K562 (cell line): ENCODE results near the gene ZDHHC11. TPM values are rescaled to one million over a fixed set of nuclear protein-coding genes. Genes with fewer than 3 reads are reported as not detected.
"Not testable (repeated sequence)": the region's sequence is repeated elsewhere in the genome, so short reads cannot be mapped to it uniquely, and the experiment has no call there.

Experiments
- ATAC-seq: fragments of 200-7000 bp; cut with Tn5 transposase; 3 replicates; pipeline ENCODE4 v1.9.1; 2020; ENCODE audit warnings: moderate library complexity
- BruUV-seq: library from RNA; stranded (reverse); fragments of 400-500 nt; replicated peaks from 2 replicates; lab custom pipeline; 2021; lab: Mats Ljungman, UMichigan
- CTCF ChIA-PET: fragments of 300-600 bp; formaldehyde crosslinking; extraction: SDS; loops from one replicate; lab custom pipeline; 2021; ENCODE audit warnings: low intra/inter-chr PET ratio; lab: Yijun Ruan, JAX
- POLR2A ChIA-PET: fragments of 300-600, 350-650 bp; sonication (Branson Sonifier 250); formaldehyde crosslinking; extraction: SDS; loops from one replicate; lab custom pipeline; 2021; ENCODE audit warnings: antibody characterized with exemption, inconsistent platforms; lab: Yijun Ruan, JAX
- DNase-seq, 4 experiments: peaks; one replicate each; pipeline versions ENCODE4 v3.0.0 to v3.0.0-alpha.2; 2011 to 2018; ENCODE audit warnings: low spot score in 3 of 4, mixed read lengths in 3 of 4; ENCODE audit errors: extremely low read depth in 1 of 4
- FAIRE-seq: peaks from 2 replicates; lab custom pipeline; 2011; peaks lifted over from hg19 to GRCh38; lab: Jason Lieb, UNC
- H2AFZ ChIP-seq: 2 replicates; pipeline ENCODE4 v1.6.0; 2011; ENCODE audit warnings: low read depth, low read length, control low read depth, inconsistent platforms
- H3K27ac ChIP-seq: fragments of 200-600 bp; 3 replicates; pipeline ENCODE4 v1.8.0; 2011; ENCODE audit warnings: low read depth, mild to moderate bottlenecking, control low read depth, inconsistent platforms, low read length, moderate library complexity, mixed read lengths; ENCODE audit errors: extremely low read depth
- H3K27me3 ChIP-seq, 2 experiments: fragments of 300-600 bp in 1 of 2; 2 replicates in 1 of 2; 3 replicates in 1 of 2; pipeline versions ENCODE4 v1.6.0 to v1.8.0; 2011; ENCODE audit warnings: inconsistent platforms in 2 of 2, low read length in 2 of 2, mild to moderate bottlenecking in 1 of 2, mixed read lengths in 1 of 2, moderate library complexity in 1 of 2; ENCODE audit not compliant: control insufficient read depth in 2 of 2, insufficient read depth in 2 of 2
- H3K36me3 ChIP-seq: fragments of 300-600 bp; 3 replicates; pipeline ENCODE4 v1.8.0; 2011; ENCODE audit warnings: mild to moderate bottlenecking, low read length, inconsistent platforms; ENCODE audit not compliant: control insufficient read depth, insufficient read depth
- H3K4me1 ChIP-seq, 2 experiments: fragments of 200-600 bp in 1 of 2; replicated peaks in 1 of 2; 2 replicates in 1 of 2; 3 replicates in 1 of 2; pipeline versions ENCODE4 v1.5.1 to v1.8.0; 2011; ENCODE audit warnings: inconsistent platforms in 2 of 2, low read length in 2 of 2, mild to moderate bottlenecking in 1 of 2, mixed read lengths in 1 of 2, moderate library complexity in 1 of 2; ENCODE audit not compliant: control insufficient read depth in 2 of 2, insufficient read depth in 2 of 2
- H3K4me2 ChIP-seq: 2 replicates; pipeline ENCODE4 v1.6.1; 2011; ENCODE audit warnings: low read length, control low read depth, inconsistent platforms, mixed read lengths; ENCODE audit not compliant: insufficient read depth
- H3K4me3 ChIP-seq: fragments of 200-600 bp; sonication (generic), shearing (Covaris generic); 2 replicates; pipeline ENCODE4 v1.5.1; 2016; ENCODE audit warnings: control low read depth, inconsistent platforms
- H3K79me2 ChIP-seq: fragments of 200-600 bp; 3 replicates; pipeline ENCODE4 v1.8.0; 2011; ENCODE audit warnings: low read length, inconsistent platforms; ENCODE audit not compliant: control insufficient read depth, insufficient read depth
- H3K9ac ChIP-seq, 2 experiments: 2 replicates each; pipeline versions ENCODE4 v1.6.0 to v1.6.1; 2011; ENCODE audit warnings: low read depth in 2 of 2, low read length in 2 of 2, control low read depth in 1 of 2, inconsistent platforms in 1 of 2, mild to moderate bottlenecking in 1 of 2, mixed read lengths in 1 of 2; ENCODE audit not compliant: insufficient read depth in 1 of 2
- H3K9me1 ChIP-seq: one replicate; pipeline ENCODE4 v1.6.0; 2011; ENCODE audit warnings: inconsistent platforms, mild to moderate bottlenecking, low read length, moderate library complexity; ENCODE audit not compliant: control insufficient read depth, insufficient read depth
- H3K9me3 ChIP-seq: replicated peaks from 2 replicates; pipeline ENCODE4 v1.5.1; 2011; ENCODE audit warnings: low read depth, low read length, inconsistent platforms; ENCODE audit not compliant: control insufficient read depth, insufficient read depth
- H4K20me1 ChIP-seq: replicated peaks from 2 replicates; pipeline ENCODE4 v1.6.1; 2011; ENCODE audit warnings: low read length, inconsistent platforms, mixed read lengths; ENCODE audit not compliant: control insufficient read depth, insufficient read depth
- RBM25 ChIP-seq: fragments of 200-400 bp; formaldehyde crosslinking; IDR thresholded peaks from 2 replicates; pipeline ENCODE4 v1.6.1; 2018; ENCODE audit warnings: low read length, low read depth, moderate library complexity; ENCODE audit not compliant: severe bottlenecking
- ZNF184 ChIP-seq: sonication (generic); formaldehyde crosslinking; IDR thresholded peaks from 2 replicates; pipeline ENCODE4 v1.5.0; 2020; ENCODE audit warnings: missing genetic modification reagents
- ZNF695 ChIP-seq: fragments of 450-650 bp; formaldehyde crosslinking; IDR thresholded peaks from 2 replicates; pipeline ENCODE4 v1.4.0; 2020; ENCODE audit warnings: mild to moderate bottlenecking, moderate library complexity
- whole genome bisulfite sequencing: fragments of 100-300 bp; shearing (Covaris generic); methylation state at CpG from one replicate; pipeline ENCODE4 v1.1.6; 2016; ENCODE audit warnings: low coverage, mixed read lengths; ENCODE audit not compliant: insufficient coverage; ENCODE audit errors: missing lambda C conversion rate; 5-methylcytosine and 5-hydroxymethylcytosine counted together
- in situ Hi-C: fragments of 300-500 bp; cut with MboI; formaldehyde crosslinking; loops from 4 replicates; pipeline ENCODE4 v1.15.0; 2018; ENCODE audit warnings: inconsistent platforms, mixed read lengths
- intact Hi-C: fragments of 100-400 bp; cut with micrococcal nuclease; formaldehyde crosslinking; loops from 2 replicates; pipeline ENCODE4 v1.14.2; 2022
- polyA plus RNA-seq, 8 experiments: library from polyadenylated mRNA; depleted of rRNA in 4 of 8; stranded (reverse) in 5 of 8; unstranded in 3 of 8; fragments of >200 nt; fragmentation: Nextera tagmentation in 2 of 8; fragmentation: Illumina TruSeq in 1 of 8; extraction: Ambion mirVana in 2 of 8; extraction: Trizol in 1 of 8; gene quantifications; 2 replicates each; pipeline versions ENCODE4 v1.2.1 to v1.2.3, GENCODE V29; 2011 to 2014; ENCODE audit warnings: inconsistent platforms in 1 of 8, missing spikeins in 1 of 8
- total RNA-seq, 7 experiments: library from RNA; depleted of rRNA in 6 of 7; stranded (reverse); fragments of >200 nt in 6 of 7; fragmentation: Illumina TruSeq in 2 of 7; extraction: Trizol in 2 of 7; gene quantifications; 2 replicates each; pipeline versions ENCODE4 v1.2.1 to v1.2.3, GENCODE V29; 2011 to 2021; ENCODE audit warnings: low replicate concordance in 1 of 7

The ZDHHC11 gene
- total and polyA plus RNA-seq, 9 of the 15 experiments (the other 6 are each of a cell fraction or from before 2014, with no cell fraction given) = 0.07 to 2.3 (median 0.52) TPM

DNA sequence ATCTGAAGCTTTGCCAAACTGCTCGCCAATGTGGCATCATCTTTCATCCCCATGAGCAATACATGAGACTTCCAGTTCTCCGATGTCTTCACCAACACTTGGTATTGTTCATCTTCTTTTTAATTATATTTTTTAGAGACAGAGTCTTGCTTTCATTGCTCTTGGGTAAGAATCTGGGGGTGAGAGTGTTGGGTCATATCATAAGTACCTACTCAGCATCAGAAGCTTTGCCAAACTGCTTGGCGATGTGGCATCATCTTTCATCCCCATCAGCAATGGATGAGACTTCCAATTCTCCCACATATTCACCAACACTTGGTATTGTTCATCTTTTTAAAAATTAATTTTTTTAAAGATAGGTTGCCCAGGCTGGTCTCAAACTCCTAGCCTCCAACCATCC lies 35.3 kb downstream of the ZDHHC11 start:
- FAIRE-seq (no peak), ATAC-seq (no peak), DNase-seq (no peak)
- Histone ChIP-seq H3K9me3 (peaks cover 2% of the 10 kb centered on the region; the same call in 1 of the 2 replicates), H3K4me3 (no peak overlapping the region), H3K9ac (no peak overlapping the region), H3K27me3 (peaks cover 34 to 36% of the 10 kb centered on the region in 2 experiments), H3K9me1 (no peaks in the 10 kb centered on the region), H3K4me1 (no peaks in the 10 kb centered on the region), H3K27ac (no peak overlapping the region), H2AFZ (no peak overlapping the region), H3K4me2 (no peak overlapping the region), H3K36me3 (no peaks in the 10 kb centered on the region), H3K79me2 (no peaks in the 10 kb centered on the region), H4K20me1 (no peaks in the 10 kb centered on the region; the same call in 1 of the 2 replicates)
- ChIA-PET POLR2A (no interaction called here), CTCF (interaction anchor here (0.6 kb wide), 1 partner anchor 826 kb away, joined by 3 read pairs; no protein-coding TSS in a partner anchor)
- TF ChIP-seq ZNF184 (CRISPR knock-in tag) = peak; percentile 67
- TF ChIP-seq ZNF695 (CRISPR knock-in tag) = no peak
- peak; percentile 20 for TF ChIP-seq RBM25
- BruUV-seq = no TSS peak
- intact Hi-C loops = no loop called here
- in situ Hi-C loops = no loop called here
- WGBS = 0% methylated on average over 3 of the region's 3 CpGs

DNA sequence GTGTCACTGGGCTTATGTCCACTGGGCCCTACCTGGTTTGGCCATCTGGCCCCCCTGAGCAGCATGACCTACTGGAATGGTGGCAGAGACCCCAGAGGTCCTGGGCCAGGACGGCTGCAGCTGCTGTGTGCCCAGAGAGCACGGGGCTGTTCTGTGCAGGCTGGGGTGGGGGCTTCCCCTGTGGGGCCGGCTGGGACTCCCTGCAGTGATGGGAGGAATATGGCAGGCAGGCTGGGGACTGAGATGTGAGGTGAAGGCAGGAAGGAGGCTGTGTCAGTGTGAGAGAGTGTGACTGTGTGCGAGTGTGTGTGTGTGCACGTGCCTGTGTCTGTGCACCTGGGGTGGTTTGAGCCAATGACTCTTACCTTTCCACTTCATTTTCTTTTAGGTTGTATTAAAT lies 37.2 kb downstream of the ZDHHC11 start:
- peaks cover 17 to 20% of the 10 kb centered on the region in 2 experiments for H3K27me3 ChIP-seq
- H3K9me3 ChIP-seq, DNase-seq, intact Hi-C loops, in situ Hi-C loops, POLR2A ChIA-PET, H3K9ac ChIP-seq, H3K79me2 ChIP-seq, BruUV-seq, FAIRE-seq, H3K4me2 ChIP-seq, H2AFZ ChIP-seq, ATAC-seq, H3K36me3 ChIP-seq, H4K20me1 ChIP-seq, H3K4me1 ChIP-seq, CTCF ChIA-PET, H3K9me1 ChIP-seq, H3K4me3 ChIP-seq, H3K27ac ChIP-seq: not testable (repeated sequence)
- WGBS = 0% methylated on average over 4 of the region's 5 CpGs

DNA sequence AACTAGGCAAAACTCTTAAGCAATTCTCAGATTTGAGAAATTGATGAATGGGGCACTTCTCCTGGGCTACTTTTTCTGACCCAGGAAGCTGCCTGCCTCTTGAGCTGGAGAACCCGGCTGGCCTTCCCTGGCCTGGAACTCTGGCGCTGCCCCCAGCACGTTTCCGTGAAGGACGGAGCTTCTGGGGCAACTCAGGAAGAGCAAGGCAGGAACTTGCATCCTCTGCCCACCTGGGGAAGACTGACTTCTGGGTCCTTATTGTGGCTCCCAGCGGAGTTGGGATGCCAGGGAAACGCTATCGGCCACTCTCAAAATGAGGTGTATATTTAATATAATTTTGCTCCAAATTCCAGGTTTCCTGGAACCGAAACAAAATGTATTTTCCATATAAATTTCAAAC lies 39.4 kb downstream of the ZDHHC11 start:
- H3K27me3 ChIP-seq, CTCF ChIA-PET, H3K4me3 ChIP-seq, H3K4me1 ChIP-seq, in situ Hi-C loops, DNase-seq, BruUV-seq, POLR2A ChIA-PET, FAIRE-seq, H2AFZ ChIP-seq, H3K27ac ChIP-seq, H3K9me3 ChIP-seq, H3K36me3 ChIP-seq, H4K20me1 ChIP-seq, H3K9ac ChIP-seq, H3K4me2 ChIP-seq, H3K79me2 ChIP-seq, H3K9me1 ChIP-seq, intact Hi-C loops: not testable (repeated sequence)
- peak; percentile 53 for ATAC-seq
- 0% methylated on average over 7 of the region's 9 CpGs for WGBS
